ENCODE measurements around the gene GALNT16.

DNA sequence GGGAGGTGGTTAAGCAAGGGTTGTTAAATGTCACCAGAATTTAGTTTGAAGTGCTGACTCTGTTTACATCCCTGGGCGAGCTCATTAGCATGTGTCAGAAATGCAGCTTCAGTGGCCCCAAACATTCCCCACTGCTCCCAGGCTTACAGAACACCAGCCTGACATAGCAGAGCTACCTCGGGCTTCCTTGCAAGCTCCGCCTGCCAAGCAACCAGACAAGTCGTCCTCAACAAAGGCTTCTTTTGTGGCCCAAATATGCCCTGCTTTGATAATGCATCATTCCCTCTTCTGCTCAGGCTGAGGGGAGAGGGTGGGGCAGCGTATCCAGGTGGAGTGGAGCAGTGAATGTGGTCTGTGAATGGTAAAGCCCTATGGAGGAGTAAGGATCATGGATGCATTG, 110.1 kb downstream of the GALNT16 start:
- TF ChIP-seq POLR2A (IDR thresholded peaks at IDR 0.05): no peak
- TF ChIP-seq, protein P1, sequence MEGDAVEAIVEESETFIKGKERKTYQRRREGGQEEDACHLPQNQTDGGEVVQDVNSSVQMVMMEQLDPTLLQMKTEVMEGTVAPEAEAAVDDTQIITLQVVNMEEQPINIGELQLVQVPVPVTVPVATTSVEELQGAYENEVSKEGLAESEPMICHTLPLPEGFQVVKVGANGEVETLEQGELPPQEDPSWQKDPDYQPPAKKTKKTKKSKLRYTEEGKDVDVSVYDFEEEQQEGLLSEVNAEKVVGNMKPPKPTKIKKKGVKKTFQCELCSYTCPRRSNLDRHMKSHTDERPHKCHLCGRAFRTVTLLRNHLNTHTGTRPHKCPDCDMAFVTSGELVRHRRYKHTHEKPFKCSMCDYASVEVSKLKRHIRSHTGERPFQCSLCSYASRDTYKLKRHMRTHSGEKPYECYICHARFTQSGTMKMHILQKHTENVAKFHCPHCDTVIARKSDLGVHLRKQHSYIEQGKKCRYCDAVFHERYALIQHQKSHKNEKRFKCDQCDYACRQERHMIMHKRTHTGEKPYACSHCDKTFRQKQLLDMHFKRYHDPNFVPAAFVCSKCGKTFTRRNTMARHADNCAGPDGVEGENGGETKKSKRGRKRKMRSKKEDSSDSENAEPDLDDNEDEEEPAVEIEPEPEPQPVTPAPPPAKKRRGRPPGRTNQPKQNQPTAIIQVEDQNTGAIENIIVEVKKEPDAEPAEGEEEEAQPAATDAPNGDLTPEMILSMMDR (IDR thresholded peaks at IDR 0.05): no peak
